HG03565 (cell line): ENCODE data around the gene MAP4K3.
A peak's percentile ranks its signal among the peaks of the same experiment; 100 is the strongest.
"Not testable (repeated sequence)": the region's sequence is repeated elsewhere in the genome, so short reads cannot be mapped to it uniquely, and the experiment has no call there.

Experiments used
- ATAC-seq: cut with Tn5 transposase; IDR thresholded peaks from one replicate; pipeline ENCODE4 v1.9.1; 2021; ENCODE audit warnings: mild to moderate bottlenecking, moderate library complexity; ENCODE audit not compliant: unreplicated experiment

Gene MAP4K3

GRCh38 chr2:39246382-39246980 lies 190.6 kb downstream of the MAP4K3 start:
- no peak for ATAC-seq

DNA sequence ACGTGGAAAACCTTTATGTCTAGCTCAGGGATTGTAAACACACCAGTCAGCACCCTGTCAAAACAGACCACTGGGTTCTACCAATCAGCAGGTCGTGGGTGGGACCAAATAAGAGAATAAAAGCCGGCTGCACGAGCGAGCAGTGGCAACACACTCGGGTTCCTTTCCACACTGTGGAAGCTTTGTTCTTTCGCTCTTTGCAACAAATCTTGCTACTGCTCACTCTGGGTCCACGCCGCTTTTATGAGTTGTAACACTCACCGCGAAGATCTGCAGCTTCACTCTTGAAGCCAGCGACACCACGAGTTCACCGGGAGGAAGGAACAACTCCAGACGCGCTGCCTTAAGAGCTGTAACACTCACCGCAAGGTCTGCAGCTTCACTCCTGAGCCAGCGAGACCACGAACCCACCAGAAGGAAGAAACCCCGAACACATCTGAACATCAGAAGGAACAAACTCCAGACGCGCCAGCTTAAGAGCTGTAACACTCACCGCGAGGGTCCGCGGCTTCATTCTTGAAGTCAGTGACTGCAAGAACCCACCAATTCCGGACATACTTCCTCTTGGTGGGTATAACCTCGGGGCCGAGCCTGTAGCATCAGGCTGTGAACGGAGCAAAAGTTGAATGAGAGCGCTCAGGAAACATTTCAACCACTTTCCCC lies 192.0 kb downstream of the MAP4K3 start:
- not testable (repeated sequence) for ATAC-seq

GRCh38 chr2:39244241-39244862 lies 192.7 kb downstream of the MAP4K3 start:
- not testable (repeated sequence) for ATAC-seq

DNA sequence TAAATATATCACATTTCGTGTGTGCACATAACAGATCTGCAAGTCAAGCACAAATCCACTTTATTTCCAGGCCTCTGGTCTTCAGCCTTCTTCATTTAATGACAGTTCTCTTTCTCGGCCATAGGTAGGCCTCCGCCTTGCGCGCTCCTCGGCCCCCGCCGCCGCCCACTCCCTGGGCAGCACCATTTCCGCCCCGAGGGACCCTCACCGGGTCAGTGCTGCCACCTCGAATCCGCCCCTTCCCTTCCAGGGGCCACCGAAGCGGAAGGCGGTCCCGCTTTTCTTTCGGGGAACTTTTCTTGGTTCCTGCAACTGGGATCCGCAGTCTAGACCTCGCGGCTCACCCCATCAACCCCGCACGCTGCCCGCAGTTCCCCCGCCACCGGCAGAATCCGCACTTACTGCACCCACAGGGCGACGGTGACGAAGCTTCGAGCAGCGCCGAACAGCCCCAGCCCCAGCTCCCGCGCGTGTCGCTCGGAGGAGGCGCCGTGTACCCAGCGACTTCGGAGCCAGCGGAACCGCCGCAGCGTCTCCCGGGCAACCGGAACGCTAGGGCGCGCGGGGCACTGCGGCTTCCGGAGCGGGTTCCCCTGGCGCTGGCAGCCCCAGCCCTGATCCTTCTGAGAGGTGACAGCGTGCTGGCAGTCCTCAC lies 193.5 kb downstream of the MAP4K3 start, which contains the start of gene CDKL4:
Gene CDKL4, minus strand, starts transcription at position 502 of the 655 bp plus-strand sequence.
- ATAC-seq: no peak

- ATAC-seq: no peak
Observed at GRCh38 chr2:39241588-39241987, 195.5 kb downstream of the MAP4K3 start.

- ATAC-seq: no peak
Observed at GRCh38 chr2:39240758-39241157, 196.3 kb downstream of the MAP4K3 start.

DNA sequence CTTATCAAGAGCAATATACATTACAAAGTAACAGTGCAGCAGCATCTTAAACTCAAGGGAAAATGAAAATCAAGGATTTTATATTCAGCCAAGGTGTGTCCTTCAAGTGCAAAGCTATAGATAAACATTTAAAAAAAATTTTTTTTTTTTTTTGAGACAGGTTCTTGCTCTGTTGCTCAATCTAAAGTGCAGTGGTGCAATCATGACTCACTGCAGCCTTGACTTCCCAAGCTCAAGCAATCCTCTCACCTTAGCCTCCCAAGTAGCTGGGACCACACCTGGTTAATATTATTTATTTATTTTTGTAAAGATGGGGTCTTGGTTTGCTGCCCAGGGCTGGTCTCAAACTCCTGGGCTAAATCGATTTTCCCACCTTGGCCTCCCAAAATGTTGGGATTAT lies 202.3 kb downstream of the MAP4K3 start:
- no peak for ATAC-seq

DNA sequence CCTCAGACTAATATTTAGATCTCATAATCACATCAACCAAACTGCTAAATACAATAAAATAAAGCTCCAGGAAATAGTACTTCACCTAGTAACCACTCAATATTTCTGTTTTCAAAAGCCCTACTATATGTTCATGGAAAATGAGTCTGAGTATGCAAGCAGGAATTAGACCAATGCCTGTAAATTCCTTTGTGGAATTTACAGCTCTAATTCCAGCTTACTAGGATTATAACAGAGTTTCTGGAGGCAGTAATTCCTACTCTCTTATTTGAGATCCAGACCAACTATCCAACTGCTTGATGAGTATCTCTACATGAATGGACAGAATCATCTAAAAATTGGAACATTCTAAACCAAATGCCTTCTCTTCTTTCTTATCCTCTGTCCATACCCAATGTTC lies 204.9 kb downstream of the MAP4K3 start:
- no peak for ATAC-seq

GRCh38 chr2:39228413-39229209 lies 208.5 kb downstream of the MAP4K3 start:
- peak; percentile 12 for ATAC-seq

- ATAC-seq: peak; percentile 76
Observed at GRCh38 chr2:39227628-39228412, 209.3 kb downstream of the MAP4K3 start.

GRCh38 chr2:39225567-39225966 lies 211.5 kb downstream of the MAP4K3 start:
- ATAC-seq: no peak

- no peak for ATAC-seq
Observed at GRCh38 chr2:39223909-39224308, 213.2 kb downstream of the MAP4K3 start.

GRCh38 chr2:39221459-39221858 lies 215.6 kb downstream of the MAP4K3 start:
- no peak for ATAC-seq

DNA sequence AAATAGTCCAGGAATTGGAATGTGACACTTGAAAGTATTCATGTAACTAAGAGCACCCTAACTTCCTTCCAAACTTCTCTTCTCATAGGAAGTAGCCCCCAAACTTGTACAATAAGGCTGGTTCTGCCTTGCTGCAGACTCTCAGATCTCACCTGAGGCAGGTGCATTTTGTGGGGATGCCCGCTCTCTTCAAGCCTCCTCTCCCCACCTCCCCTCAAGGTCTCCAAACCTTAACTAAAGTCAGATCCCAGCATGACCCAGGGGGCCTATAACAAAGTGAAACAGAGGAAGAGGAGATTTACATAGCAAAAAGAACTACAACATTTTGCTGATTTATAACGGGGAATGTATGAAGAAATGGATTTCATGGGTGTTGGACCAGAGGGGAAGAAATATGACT lies 216.9 kb downstream of the MAP4K3 start:
- ATAC-seq: no peak

GRCh38 chr2:39218391-39218790 lies 218.7 kb downstream of the MAP4K3 start:
- no peak for ATAC-seq

DNA sequence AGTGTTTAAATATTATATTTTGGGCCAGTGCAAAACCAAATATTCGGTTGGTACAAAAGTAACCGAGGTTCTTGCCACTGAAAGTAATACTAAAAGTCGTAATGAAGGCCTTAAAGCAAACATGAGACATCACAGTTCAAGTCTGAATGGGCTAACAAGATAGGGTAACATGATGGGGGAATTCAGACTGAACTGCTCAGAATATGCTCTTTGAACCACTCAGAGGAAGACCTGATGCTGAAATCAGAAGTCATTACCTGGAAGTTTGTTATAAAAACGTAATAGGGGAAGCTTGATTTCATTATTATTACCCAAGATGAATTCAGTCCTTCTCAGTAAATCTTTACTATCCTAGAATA lies 219.9 kb downstream of the MAP4K3 start:
- ATAC-seq: no peak

GRCh38 chr2:39216346-39217191 lies 220.5 kb downstream of the MAP4K3 start:
- no peak for ATAC-seq

- no peak for ATAC-seq
Observed at GRCh38 chr2:39215545-39215944, 221.5 kb downstream of the MAP4K3 start.

- no peak for ATAC-seq
Observed at GRCh38 chr2:39213015-39213414, 224.1 kb downstream of the MAP4K3 start.
